HepG2 (cell line): ENCODE results near the gene RARA. TPM values are rescaled to one million over a fixed set of nuclear protein-coding genes. Genes with fewer than 3 reads are reported as not detected.
A peak's percentile ranks its signal among the peaks of the same experiment; 100 is the strongest.

Source experiments
- ADNP ChIP-seq: sonication (generic); formaldehyde crosslinking; IDR thresholded peaks from 2 replicates; pipeline ENCODE4 v1.4.0; 2020; ENCODE audit warnings: missing genetic modification reagents
- AGO1 ChIP-seq: fragments of 200-400 bp; formaldehyde crosslinking; IDR thresholded peaks from 2 replicates; pipeline ENCODE4 v1.6.1; 2017; ENCODE audit warnings: mild to moderate bottlenecking, low read depth, low read length, moderate library complexity; ENCODE audit not compliant: poor library complexity, severe bottlenecking
- CEBPB ChIP-seq: IDR thresholded peaks from 2 replicates; pipeline ENCODE4 v1.6.1; 2011; ENCODE audit warnings: low read depth, low read length, improper control_type of control experiment, borderline replicate concordance
- CEBPG ChIP-seq: IDR thresholded peaks from 2 replicates; pipeline ENCODE4 v1.6.1; 2016
- GLI4 ChIP-seq: sonication (generic); formaldehyde crosslinking; IDR thresholded peaks from 2 replicates; pipeline ENCODE4 v1.5.1; 2020; ENCODE audit warnings: missing genetic modification reagents, mild to moderate bottlenecking, moderate library complexity, borderline replicate concordance
- HDAC1 ChIP-seq: sonication (generic); formaldehyde crosslinking; IDR thresholded peaks from 2 replicates; pipeline ENCODE4 v1.5.1; 2020; ENCODE audit warnings: mild to moderate bottlenecking, missing genetic modification reagents
- KDM3A ChIP-seq: IDR thresholded peaks from 2 replicates; pipeline ENCODE4 v1.6.1; 2018; ENCODE audit warnings: low read depth, missing compliant biosample characterization
- MBNL3 ChIP-seq: fragments of 250-450 bp; sonication (Bioruptor Pico); conservative IDR thresholded peaks from 2 replicates; pipeline ENCODE4 v1.8.0; 2022; ENCODE audit warnings: mild to moderate bottlenecking, inconsistent platforms
- PTBP1 ChIP-seq: fragments of 200-400 bp; formaldehyde crosslinking; IDR thresholded peaks from 2 replicates; pipeline ENCODE4 v1.6.1; 2018; ENCODE audit warnings: low read length, low read depth; ENCODE audit not compliant: poor library complexity, severe bottlenecking
- SALL1 ChIP-seq: sonication (generic); formaldehyde crosslinking; IDR thresholded peaks from 2 replicates; pipeline ENCODE4 v1.8.0; 2022; ENCODE audit warnings: mild to moderate bottlenecking, missing genetic modification reagents
- SATB2 ChIP-seq: sonication (generic); formaldehyde crosslinking; IDR thresholded peaks from 2 replicates; pipeline ENCODE4 v1.5.0; 2020; ENCODE audit warnings: missing genetic modification reagents
- SRF ChIP-seq: IDR thresholded peaks from 2 replicates; pipeline ENCODE4 v1.6.1; 2011; ENCODE audit warnings: mild to moderate bottlenecking, low read depth, low read length, moderate library complexity
- ZNF101 ChIP-seq: sonication (generic); formaldehyde crosslinking; IDR thresholded peaks from 2 replicates; pipeline ENCODE4 v1.4.0; 2020; ENCODE audit warnings: mild to moderate bottlenecking, low read depth, missing genetic modification reagents, borderline replicate concordance
- ZNF496 ChIP-seq: sonication (generic); formaldehyde crosslinking; IDR thresholded peaks from 2 replicates; pipeline ENCODE4 v1.8.1; 2023; ENCODE audit warnings: mild to moderate bottlenecking, moderate library complexity, missing genetic modification reagents; ENCODE audit not compliant: insufficient replicate concordance
- ZNF605 ChIP-seq: sonication (generic); formaldehyde crosslinking; IDR thresholded peaks from 2 replicates; pipeline ENCODE4 v1.8.0; 2022; ENCODE audit warnings: mild to moderate bottlenecking, missing genetic modification reagents
- polyA plus RNA-seq, 8 experiments: library from polyadenylated mRNA; depleted of rRNA in 3 of 8; stranded (reverse) in 7 of 8; unstranded in 1 of 8; fragments of >200 nt; fragmentation: Illumina TruSeq in 4 of 8; extraction: Trizol in 4 of 8; gene quantifications; 2 replicates each; pipeline versions ENCODE4 v1.2.1 to v1.2.3, GENCODE V29; 2011 to 2016; ENCODE audit warnings: low read depth in 4 of 8, missing spikeins in 1 of 8, mixed read lengths in 1 of 8; ENCODE audit not compliant: insufficient read depth in 1 of 8
- total RNA-seq, 5 experiments: library from RNA; depleted of rRNA; stranded (reverse); fragments of >200 nt; fragmentation: Illumina TruSeq; extraction: Trizol; gene quantifications; 2 replicates each; pipeline ENCODE4 v1.2.3, GENCODE V29; 2016; ENCODE audit warnings: low read depth in 1 of 5
- TF ChIP-seq, protein P1 (sequence below): sonication (generic); formaldehyde crosslinking; IDR thresholded peaks from 2 replicates; pipeline ENCODE4 v1.5.0; 2020; ENCODE audit warnings: mild to moderate bottlenecking, missing genetic modification reagents
- TF ChIP-seq, protein P2 (sequence below): sonication (generic); formaldehyde crosslinking; IDR thresholded peaks from 2 replicates; pipeline ENCODE4 v1.4.0; 2020; ENCODE audit warnings: mild to moderate bottlenecking, missing genetic modification reagents, borderline replicate concordance
- TF ChIP-seq, protein P3 (sequence below): sonication (generic); formaldehyde crosslinking; IDR thresholded peaks from 2 replicates; pipeline ENCODE4 v1.4.0; 2020; ENCODE audit warnings: missing genetic modification reagents, borderline replicate concordance
- TF ChIP-seq, protein P4 (sequence below): sonication (generic); formaldehyde crosslinking; conservative IDR thresholded peaks from 2 replicates; pipeline ENCODE4 v1.8.0; 2022; ENCODE audit warnings: mild to moderate bottlenecking, moderate library complexity, missing genetic modification reagents

RARA gene
- total and polyA plus RNA-seq, 2 of the 13 experiments (the other 11 are each of a cell fraction or from before 2014, with no cell fraction given), result 6.4 to 8.6 TPM

DNA sequence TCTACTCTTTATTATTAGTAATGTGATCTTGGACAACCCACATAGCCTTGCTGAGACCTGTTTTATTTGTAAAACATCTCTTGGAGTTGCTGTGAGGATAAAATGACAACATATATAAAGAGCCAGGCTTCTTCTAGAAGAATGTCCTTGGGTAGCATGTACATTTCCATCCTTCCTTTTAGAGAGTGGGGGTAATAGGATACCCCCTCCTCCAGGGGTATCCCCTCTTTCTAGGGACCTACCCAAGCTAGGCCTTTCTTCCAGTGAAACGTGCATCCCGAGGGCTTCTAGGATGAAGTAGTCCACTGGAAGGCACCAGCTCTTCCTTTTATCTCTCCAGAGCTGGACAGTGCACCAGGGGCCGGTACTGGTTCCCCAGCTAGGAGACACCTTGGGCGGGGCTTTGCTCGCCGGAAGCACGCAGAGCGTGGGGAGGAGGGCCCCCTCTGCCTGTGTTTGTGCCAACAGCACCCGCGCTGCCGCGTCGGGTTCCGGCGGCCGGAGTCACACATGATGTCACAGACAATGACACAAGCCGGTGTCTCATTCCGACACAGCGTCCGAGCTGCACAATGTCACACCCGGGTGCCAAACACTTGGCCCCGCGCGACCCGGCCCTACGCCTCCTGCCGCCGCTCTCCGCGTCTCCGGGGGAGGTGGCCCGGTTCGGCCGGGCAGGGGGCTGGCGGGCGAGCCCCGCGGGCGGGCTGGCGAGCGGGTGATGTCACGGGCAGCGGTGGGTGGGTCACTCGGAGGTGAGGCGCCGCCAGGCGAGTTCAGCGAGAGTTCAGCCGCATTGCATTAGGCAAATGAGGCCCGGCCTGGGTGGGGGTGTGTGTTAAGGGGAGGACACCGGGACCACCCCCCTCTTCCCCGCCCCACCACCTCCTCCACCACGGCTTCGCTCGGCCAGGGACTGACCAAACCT lies 32.2 kb downstream of the RARA start (continued):
- TF ChIP-seq, protein P1, sequence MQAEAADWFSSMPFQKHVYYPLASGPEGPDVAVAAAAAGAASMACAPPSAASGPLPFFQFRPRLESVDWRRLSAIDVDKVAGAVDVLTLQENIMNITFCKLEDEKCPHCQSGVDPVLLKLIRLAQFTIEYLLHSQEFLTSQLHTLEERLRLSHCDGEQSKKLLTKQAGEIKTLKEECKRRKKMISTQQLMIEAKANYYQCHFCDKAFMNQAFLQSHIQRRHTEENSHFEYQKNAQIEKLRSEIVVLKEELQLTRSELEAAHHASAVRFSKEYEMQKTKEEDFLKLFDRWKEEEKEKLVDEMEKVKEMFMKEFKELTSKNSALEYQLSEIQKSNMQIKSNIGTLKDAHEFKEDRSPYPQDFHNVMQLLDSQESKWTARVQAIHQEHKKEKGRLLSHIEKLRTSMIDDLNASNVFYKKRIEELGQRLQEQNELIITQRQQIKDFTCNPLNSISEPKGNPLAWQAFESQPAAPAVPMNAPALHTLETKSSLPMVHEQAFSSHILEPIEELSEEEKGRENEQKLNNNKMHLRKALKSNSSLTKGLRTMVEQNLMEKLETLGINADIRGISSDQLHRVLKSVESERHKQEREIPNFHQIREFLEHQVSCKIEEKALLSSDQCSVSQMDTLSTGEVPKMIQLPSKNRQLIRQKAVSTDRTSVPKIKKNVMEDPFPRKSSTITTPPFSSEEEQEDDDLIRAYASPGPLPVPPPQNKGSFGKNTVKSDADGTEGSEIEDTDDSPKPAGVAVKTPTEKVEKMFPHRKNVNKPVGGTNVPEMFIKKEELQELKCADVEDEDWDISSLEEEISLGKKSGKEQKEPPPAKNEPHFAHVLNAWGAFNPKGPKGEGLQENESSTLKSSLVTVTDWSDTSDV (CRISPR knock-in tag), result no peak; the same call in 1 of the 2 replicates
- TF ChIP-seq KDM3A (CRISPR knock-in tag) (no peak), HDAC1 (CRISPR knock-in tag) (peak; percentile 48; the same call in 1 of the 2 replicates), ZNF605 (CRISPR knock-in tag) (no peak), ADNP (CRISPR knock-in tag) (no peak), SALL1 (CRISPR knock-in tag) (peak; percentile 72), ZNF496 (CRISPR knock-in tag) (no peak), CEBPG (CRISPR knock-in tag) (0 out of 2 replicates have a peak, but pooled peaks have one; percentile 2), AGO1 (no peak), SRF (no peak), MBNL3 (no peak), ZNF101 (CRISPR knock-in tag) (no peak), PTBP1 (no peak), SATB2 (CRISPR knock-in tag) (no peak), CEBPB (0 out of 2 replicates have a peak, but pooled peaks have one; percentile 1), GLI4 (no peak)
- TF ChIP-seq, protein P2, sequence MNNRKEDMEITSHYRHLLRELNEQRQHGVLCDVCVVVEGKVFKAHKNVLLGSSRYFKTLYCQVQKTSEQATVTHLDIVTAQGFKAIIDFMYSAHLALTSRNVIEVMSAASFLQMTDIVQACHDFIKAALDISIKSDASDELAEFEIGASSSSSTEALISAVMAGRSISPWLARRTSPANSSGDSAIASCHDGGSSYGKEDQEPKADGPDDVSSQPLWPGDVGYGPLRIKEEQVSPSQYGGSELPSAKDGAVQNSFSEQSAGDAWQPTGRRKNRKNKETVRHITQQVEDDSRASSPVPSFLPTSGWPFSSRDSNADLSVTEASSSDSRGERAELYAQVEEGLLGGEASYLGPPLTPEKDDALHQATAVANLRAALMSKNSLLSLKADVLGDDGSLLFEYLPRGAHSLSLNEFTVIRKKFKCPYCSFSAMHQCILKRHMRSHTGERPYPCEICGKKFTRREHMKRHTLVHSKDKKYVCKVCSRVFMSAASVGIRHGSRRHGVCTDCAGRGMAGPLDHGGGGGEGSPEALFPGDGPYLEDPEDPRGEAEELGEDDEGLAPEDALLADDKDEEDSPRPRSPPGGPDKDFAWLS, result peak; percentile 73; the same call in 1 of the 2 replicates
- TF ChIP-seq, protein P3, sequence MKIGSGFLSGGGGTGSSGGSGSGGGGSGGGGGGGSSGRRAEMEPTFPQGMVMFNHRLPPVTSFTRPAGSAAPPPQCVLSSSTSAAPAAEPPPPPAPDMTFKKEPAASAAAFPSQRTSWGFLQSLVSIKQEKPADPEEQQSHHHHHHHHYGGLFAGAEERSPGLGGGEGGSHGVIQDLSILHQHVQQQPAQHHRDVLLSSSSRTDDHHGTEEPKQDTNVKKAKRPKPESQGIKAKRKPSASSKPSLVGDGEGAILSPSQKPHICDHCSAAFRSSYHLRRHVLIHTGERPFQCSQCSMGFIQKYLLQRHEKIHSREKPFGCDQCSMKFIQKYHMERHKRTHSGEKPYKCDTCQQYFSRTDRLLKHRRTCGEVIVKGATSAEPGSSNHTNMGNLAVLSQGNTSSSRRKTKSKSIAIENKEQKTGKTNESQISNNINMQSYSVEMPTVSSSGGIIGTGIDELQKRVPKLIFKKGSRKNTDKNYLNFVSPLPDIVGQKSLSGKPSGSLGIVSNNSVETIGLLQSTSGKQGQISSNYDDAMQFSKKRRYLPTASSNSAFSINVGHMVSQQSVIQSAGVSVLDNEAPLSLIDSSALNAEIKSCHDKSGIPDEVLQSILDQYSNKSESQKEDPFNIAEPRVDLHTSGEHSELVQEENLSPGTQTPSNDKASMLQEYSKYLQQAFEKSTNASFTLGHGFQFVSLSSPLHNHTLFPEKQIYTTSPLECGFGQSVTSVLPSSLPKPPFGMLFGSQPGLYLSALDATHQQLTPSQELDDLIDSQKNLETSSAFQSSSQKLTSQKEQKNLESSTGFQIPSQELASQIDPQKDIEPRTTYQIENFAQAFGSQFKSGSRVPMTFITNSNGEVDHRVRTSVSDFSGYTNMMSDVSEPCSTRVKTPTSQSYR (CRISPR knock-in tag), result peak; percentile 30; the same call in 1 of the 2 replicates
- TF ChIP-seq, protein P4, sequence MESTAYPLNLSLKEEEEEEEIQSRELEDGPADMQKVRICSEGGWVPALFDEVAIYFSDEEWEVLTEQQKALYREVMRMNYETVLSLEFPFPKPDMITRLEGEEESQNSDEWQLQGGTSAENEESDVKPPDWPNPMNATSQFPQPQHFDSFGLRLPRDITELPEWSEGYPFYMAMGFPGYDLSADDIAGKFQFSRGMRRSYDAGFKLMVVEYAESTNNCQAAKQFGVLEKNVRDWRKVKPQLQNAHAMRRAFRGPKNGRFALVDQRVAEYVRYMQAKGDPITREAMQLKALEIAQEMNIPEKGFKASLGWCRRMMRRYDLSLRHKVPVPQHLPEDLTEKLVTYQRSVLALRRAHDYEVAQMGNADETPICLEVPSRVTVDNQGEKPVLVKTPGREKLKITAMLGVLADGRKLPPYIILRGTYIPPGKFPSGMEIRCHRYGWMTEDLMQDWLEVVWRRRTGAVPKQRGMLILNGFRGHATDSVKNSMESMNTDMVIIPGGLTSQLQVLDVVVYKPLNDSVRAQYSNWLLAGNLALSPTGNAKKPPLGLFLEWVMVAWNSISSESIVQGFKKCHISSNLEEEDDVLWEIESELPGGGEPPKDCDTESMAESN (CRISPR knock-in tag), result peak; percentile 76
